ENCODE data around the gene CCL22. TPM values are rescaled to one million over a fixed set of nuclear protein-coding genes. Genes with fewer than 3 reads are reported as not detected.
A peak's percentile ranks its signal among the peaks of the same experiment; 100 is the strongest.

Gene CCL22
- total and polyA plus RNA-seq, 2 of the 4 experiments (the other 2 are of a cell fraction), result not detected

GRCh38 chr16:57394444-57394843 lies 35.9 kb downstream of the CCL22 start:
- H3K36me3 ChIP-seq (ENCODE audit: control insufficient read depth, insufficient read depth, low read length), result no peaks in the 10 kb centered on the region
- no peak overlapping the region for H3K4me3 ChIP-seq (ENCODE audit: insufficient read depth, low read depth, low read length)
- TF ChIP-seq CEBPB (IDR thresholded peaks at IDR 0.05; ENCODE audit: low read depth, low read length) (peak; percentile 39; the same call in 1 of the 2 replicates), BHLHE40 (IDR thresholded peaks at IDR 0.05; ENCODE audit: low read depth, low read length) (no peak)
- no peak for ATAC-seq (ENCODE audit: low read depth)
- H3K79me1 ChIP-seq (ENCODE audit: low read depth in 1 of 2, low read length in 2 of 2), result no peaks in the 10 kb centered on the region
- no peak overlapping the region for H2BK120ac ChIP-seq (ENCODE audit: low read depth, low read length)
- no peak overlapping the region for H3K56ac ChIP-seq (ENCODE audit: extremely low read depth, insufficient read depth, low read length)
- 36% methylated on average over 3 of the region's 7 CpGs; no CpG with 5 or more reads in 1 of the 2 experiments for WGBS, 2 experiments (ENCODE audit: extremely low coverage in 2 of 2, insufficient read length in 1 of 2)
- no peaks in the 10 kb centered on the region for H4K20me1 ChIP-seq (ENCODE audit: insufficient read depth, low read length)
- H3K27me3 ChIP-seq (ENCODE audit: control insufficient read depth, insufficient read depth, low read length), result peaks cover 46% of the 10 kb centered on the region
- no peaks in the 10 kb centered on the region for H3K9me1 ChIP-seq (ENCODE audit: insufficient read depth, low read length)
- no peak overlapping the region for H4K91ac ChIP-seq (ENCODE audit: insufficient read depth, low read depth, low read length)
- no peak overlapping the region for H2BK5ac ChIP-seq (ENCODE audit: low read depth, low read length, poor library complexity, severe bottlenecking)
- H3K18ac ChIP-seq (ENCODE audit: low read depth, low read length), result no peak overlapping the region
- no peak overlapping the region for H2AK9ac ChIP-seq (replicated peaks; ENCODE audit: low read depth, low read length, poor library complexity)
- no peak overlapping the region for H3K14ac ChIP-seq (replicated peaks; ENCODE audit: low read depth, low read length)
- BruUV-seq (replicated peaks), result no TSS peak
- intact Hi-C loops (cut with micrococcal nuclease) (no loop called here), dilution Hi-C loops (cut with HindIII; ENCODE audit: low sequenced_read_pairs, unreplicated experiment) (no loop called here), in situ Hi-C loops (cut with MboI; ENCODE audit: low sequenced_read_pairs) (no loop called here)
- no peak for DNase-seq
- H3K23ac ChIP-seq (ENCODE audit: low read depth, low read length), result no peak overlapping the region
- POLR2A ChIA-PET (ENCODE audit: unreplicated experiment), result no interaction called here
- H3K9me3 ChIP-seq (ENCODE audit: control insufficient read depth, insufficient read depth, low read length), result peaks cover 3% of the 10 kb centered on the region
- no peak overlapping the region for H4K5ac ChIP-seq (ENCODE audit: low read depth, low read length)
- no peak overlapping the region for H3K4me2 ChIP-seq (ENCODE audit: low read depth, low read length)
- no peak overlapping the region for H2BK20ac ChIP-seq (ENCODE audit: low read depth, low read length)
- no peak overlapping the region for H2BK15ac ChIP-seq (ENCODE audit: low read depth, low read length)
- H2AFZ ChIP-seq (replicated peaks; ENCODE audit: low read length, poor library complexity), result no peak overlapping the region
- no peak overlapping the region for H3K27ac ChIP-seq (ENCODE audit: insufficient read depth, low read length)
- no peaks in the 10 kb centered on the region for H3K4me1 ChIP-seq (ENCODE audit: control insufficient read depth, insufficient read depth, low read length)
- H2AK5ac ChIP-seq (ENCODE audit: low read depth, low read length), result no peak overlapping the region
- H3K4ac ChIP-seq (ENCODE audit: low read depth, low read length), result no peak overlapping the region
- CTCF ChIA-PET, result no interaction called here
- no peak overlapping the region for H4K8ac ChIP-seq (ENCODE audit: low read depth in 2 of 2, low read length in 2 of 2)
- no peak overlapping the region for H3K9ac ChIP-seq (ENCODE audit: low read depth, low read length)

Measured in IMR-90 (cell line).